Tibial nerve (tissue), 4 donors: ENCODE results near the gene DGKK.

Source experiments
- CTCF ChIP-seq, 5 experiments: fragments of 200-600 bp in 3 of 5; fragments of 450-650 bp in 2 of 5; sonication (generic) in 3 of 5; IDR thresholded peaks; one replicate each; pipeline ENCODE4 v1.5.1; 2016 to 2019; ENCODE audit warnings: antibody characterized with exemption in 5 of 5, mild to moderate bottlenecking in 3 of 5, moderate library complexity in 2 of 5
- EP300 ChIP-seq, 2 donors: sonication (generic); formaldehyde crosslinking; IDR thresholded peaks; one replicate each; pipeline ENCODE4 v1.6.1; 2017; ENCODE audit warnings: antibody characterized with exemption in 2 of 2, mild to moderate bottlenecking in 1 of 2
- POLR2A ChIP-seq, 2 donors: fragments of 450-650 bp; IDR thresholded peaks; one replicate each; pipeline ENCODE4 v1.6.1; 2017; ENCODE audit warnings: antibody characterized with exemption in 2 of 2, mild to moderate bottlenecking in 2 of 2, moderate library complexity in 2 of 2

GRCh38 chrX:50456712-50457484, 13.7 kb downstream of the DGKK start:
- TF ChIP-seq CTCF (IDR thresholded peaks at IDR 0.05) (no peak), POLR2A (IDR thresholded peaks at IDR 0.05) (no peak), EP300 (IDR thresholded peaks at IDR 0.05) (no peak)
